SJCRH30 (cell line): ENCODE results near the gene SCN2A. TPM values are rescaled to one million over a fixed set of nuclear protein-coding genes. Genes with fewer than 3 reads are reported as not detected.

Experiments
- DNase-seq, 2 experiments: peaks; one replicate each; pipeline ENCODE4 v3.0.0-alpha.2; 2015 to 2020
- H3K27ac ChIP-seq: fragments of 250-450 bp; sonication (Bioruptor Pico); 2 replicates; pipeline ENCODE4 v1.5.1; 2020; ENCODE audit warnings: mild to moderate bottlenecking, moderate library complexity
- H3K27me3 ChIP-seq: fragments of 250-450 bp; sonication (Bioruptor Pico); 2 replicates; pipeline ENCODE4 v1.5.1; 2020; ENCODE audit warnings: mild to moderate bottlenecking, moderate library complexity
- H3K36me3 ChIP-seq: fragments of 250-450 bp; sonication (Bioruptor Pico); 2 replicates; pipeline ENCODE4 v1.5.1; 2020; ENCODE audit warnings: mild to moderate bottlenecking, moderate library complexity
- H3K4me1 ChIP-seq: fragments of 250-450 bp; sonication (Bioruptor Pico); 2 replicates; pipeline ENCODE4 v1.5.1; 2020; ENCODE audit warnings: mild to moderate bottlenecking, moderate library complexity
- H3K4me3 ChIP-seq: fragments of 250-450 bp; sonication (Bioruptor Pico); 2 replicates; pipeline ENCODE4 v1.5.1; 2020; ENCODE audit warnings: mild to moderate bottlenecking, moderate library complexity
- H3K9me3 ChIP-seq: fragments of 250-450 bp; sonication (Bioruptor Pico); replicated peaks from 2 replicates; pipeline ENCODE4 v1.5.1; 2020; ENCODE audit warnings: mild to moderate bottlenecking, moderate library complexity
- total RNA-seq: library from RNA; depleted of rRNA; stranded (reverse); fragments of >200 nt; shearing (Covaris generic); gene quantifications from 2 replicates; pipeline ENCODE4 v1.2.3, GENCODE V29; 2014; rRNA removed

The SCN2A gene
- not detected in 2 replicates for total RNA-seq

GRCh38 chr2:165239230-165239629, at the start of gene SCN2A:
TSS of gene SCN2A (plus strand) at chr2:165239414. CDS start at chr2:165295824, 56,410 bp downstream.
- no peaks in the 10 kb centered on the region for H3K9me3 ChIP-seq
- H3K36me3 ChIP-seq: no peaks in the 10 kb centered on the region
- no peaks in the 10 kb centered on the region for H3K27me3 ChIP-seq
- H3K4me1 ChIP-seq: no peaks in the 10 kb centered on the region
- peak; percentile 13 to 63 for DNase-seq
- H3K27ac ChIP-seq: no peak within 1 kb of the TSS
- H3K4me3 ChIP-seq: no peak within 1 kb of the TSS

GRCh38 chr2:165191096-165191728, 48.0 kb upstream of the SCN2A start:
- no peak for DNase-seq
- H3K27me3 ChIP-seq: no peaks in the 10 kb centered on the region

GRCh38 chr2:165192729-165193128, 46.5 kb upstream of the SCN2A start:
- DNase-seq: no peak
- Histone ChIP-seq H3K36me3 (no peaks in the 10 kb centered on the region), H3K4me1 (no peaks in the 10 kb centered on the region), H3K27me3 (no peaks in the 10 kb centered on the region), H3K27ac (no peak overlapping the region), H3K9me3 (no peaks in the 10 kb centered on the region), H3K4me3 (no peak overlapping the region)

More at GRCh38 chr2:165191096-165191728, 48.0 kb upstream of the SCN2A start:
- Histone ChIP-seq H3K27ac (no peak overlapping the region), H3K4me1 (no peaks in the 10 kb centered on the region), H3K4me3 (no peak overlapping the region), H3K9me3 (no peaks in the 10 kb centered on the region), H3K36me3 (no peaks in the 10 kb centered on the region)

GRCh38 chr2:165193178-165193777, 45.9 kb upstream of the SCN2A start:
- no peaks in the 10 kb centered on the region for H3K36me3 ChIP-seq
- no peak for DNase-seq
- no peaks in the 10 kb centered on the region for H3K4me1 ChIP-seq
- H3K27me3 ChIP-seq: no peaks in the 10 kb centered on the region
- no peak overlapping the region for H3K27ac ChIP-seq
- H3K9me3 ChIP-seq: no peaks in the 10 kb centered on the region
- no peak overlapping the region for H3K4me3 ChIP-seq

GRCh38 chr2:165196411-165196810, 42.8 kb upstream of the SCN2A start:
- Histone ChIP-seq H3K4me1 (no peaks in the 10 kb centered on the region), H3K4me3 (no peak overlapping the region), H3K9me3 (no peaks in the 10 kb centered on the region), H3K27me3 (no peaks in the 10 kb centered on the region), H3K27ac (no peak overlapping the region), H3K36me3 (no peaks in the 10 kb centered on the region)
- DNase-seq: no peak

- H3K27ac ChIP-seq: no peak overlapping the region
- no peaks in the 10 kb centered on the region for H3K36me3 ChIP-seq
- H3K27me3 ChIP-seq: no peaks in the 10 kb centered on the region
- no peaks in the 10 kb centered on the region for H3K9me3 ChIP-seq
- no peak for DNase-seq
- H3K4me3 ChIP-seq: no peak overlapping the region
- H3K4me1 ChIP-seq: no peaks in the 10 kb centered on the region
Measured at GRCh38 chr2:165197346-165197745, 41.9 kb upstream of the SCN2A start.

GRCh38 chr2:165198181-165198580, 41.0 kb upstream of the SCN2A start:
- no peak overlapping the region for H3K4me3 ChIP-seq
- no peaks in the 10 kb centered on the region for H3K36me3 ChIP-seq
- H3K4me1 ChIP-seq: peaks cover under 1% of the 10 kb centered on the region; the same call in 1 of the 2 replicates
- no peak overlapping the region for H3K27ac ChIP-seq
- no peaks in the 10 kb centered on the region for H3K9me3 ChIP-seq
- H3K27me3 ChIP-seq: no peaks in the 10 kb centered on the region
- DNase-seq: no peak

GRCh38 chr2:165202239-165202638, 37.0 kb upstream of the SCN2A start:
- Histone ChIP-seq H3K27ac (no peak overlapping the region), H3K27me3 (no peaks in the 10 kb centered on the region), H3K9me3 (no peaks in the 10 kb centered on the region), H3K4me3 (no peak overlapping the region), H3K4me1 (peaks cover 4% of the 10 kb centered on the region; the same call in 1 of the 2 replicates), H3K36me3 (no peaks in the 10 kb centered on the region)
- DNase-seq: no peak

GRCh38 chr2:165203689-165204559, 35.3 kb upstream of the SCN2A start, which contains the start of gene SCN3A:
TSS of gene SCN3A (minus strand) at chr2:165204050. CDS start at chr2:165176394, 27,656 bp downstream.
- Histone ChIP-seq H3K9me3 (no peaks in the 10 kb centered on the region), H3K36me3 (no peaks in the 10 kb centered on the region), H3K27me3 (no peaks in the 10 kb centered on the region), H3K4me3 (peak within 1 kb of the TSS; percentile 42), H3K27ac (peak within 1 kb of the TSS; percentile 53), H3K4me1 (peaks cover 4% of the 10 kb centered on the region; the same call in 1 of the 2 replicates)
- peak; percentile 31 to 82 for DNase-seq

GRCh38 chr2:165205865-165206264, 33.3 kb upstream of the SCN2A start:
- no peaks in the 10 kb centered on the region for H3K27me3 ChIP-seq
- peaks cover 4% of the 10 kb centered on the region; the same call in 1 of the 2 replicates for H3K4me1 ChIP-seq
- no peaks in the 10 kb centered on the region for H3K36me3 ChIP-seq
- DNase-seq: no peak
- no peaks in the 10 kb centered on the region for H3K9me3 ChIP-seq
- no peak overlapping the region for H3K4me3 ChIP-seq
- H3K27ac ChIP-seq: no peak overlapping the region

GRCh38 chr2:165208094-165208493, 31.1 kb upstream of the SCN2A start:
- no peaks in the 10 kb centered on the region for H3K27me3 ChIP-seq
- peaks cover 4% of the 10 kb centered on the region; the same call in 1 of the 2 replicates for H3K4me1 ChIP-seq
- H3K36me3 ChIP-seq: no peaks in the 10 kb centered on the region
- H3K9me3 ChIP-seq: no peaks in the 10 kb centered on the region
- H3K27ac ChIP-seq: no peak overlapping the region
- H3K4me3 ChIP-seq: no peak overlapping the region
- no peak for DNase-seq

GRCh38 chr2:165214093-165214492, 25.1 kb upstream of the SCN2A start:
- no peak overlapping the region for H3K4me3 ChIP-seq
- H3K27me3 ChIP-seq: no peaks in the 10 kb centered on the region
- H3K36me3 ChIP-seq: no peaks in the 10 kb centered on the region
- no peaks in the 10 kb centered on the region for H3K9me3 ChIP-seq
- H3K4me1 ChIP-seq: no peaks in the 10 kb centered on the region
- no peak overlapping the region for H3K27ac ChIP-seq
- DNase-seq: no peak

- H3K27me3 ChIP-seq: no peaks in the 10 kb centered on the region
- H3K27ac ChIP-seq: no peak overlapping the region
Measured at GRCh38 chr2:165219481-165219880, 19.7 kb upstream of the SCN2A start.

GRCh38 chr2:165224941-165225340, 14.3 kb upstream of the SCN2A start:
- Histone ChIP-seq H3K27ac (no peak overlapping the region), H3K4me1 (no peaks in the 10 kb centered on the region), H3K4me3 (no peak overlapping the region), H3K9me3 (no peaks in the 10 kb centered on the region), H3K27me3 (no peaks in the 10 kb centered on the region), H3K36me3 (no peaks in the 10 kb centered on the region)
- DNase-seq: no peak

More at GRCh38 chr2:165219481-165219880, 19.7 kb upstream of the SCN2A start:
- H3K9me3 ChIP-seq: no peaks in the 10 kb centered on the region
- H3K4me1 ChIP-seq: no peaks in the 10 kb centered on the region
- H3K4me3 ChIP-seq: no peak overlapping the region
- H3K36me3 ChIP-seq: no peaks in the 10 kb centered on the region
- DNase-seq: no peak

GRCh38 chr2:165227571-165227970, 11.6 kb upstream of the SCN2A start:
- Histone ChIP-seq H3K4me3 (no peak overlapping the region), H3K9me3 (no peaks in the 10 kb centered on the region), H3K36me3 (no peaks in the 10 kb centered on the region), H3K27me3 (no peaks in the 10 kb centered on the region), H3K4me1 (no peaks in the 10 kb centered on the region), H3K27ac (no peak overlapping the region)
- DNase-seq: no peak
